ENCODE measurements around the gene AEBP2. TPM values are rescaled to one million over a fixed set of nuclear protein-coding genes. Genes with fewer than 3 reads are reported as not detected.

Gene AEBP2
- total and polyA plus RNA-seq, 2 experiments from 2014 or later = 12.4 to 22.5 TPM

- Histone ChIP-seq H3K4me1 (ENCODE audit: insufficient read depth) (no peaks in the 10 kb centered on the region), H2AFZ (no peak overlapping the region), H3K9me2 (replicated peaks; ENCODE audit: insufficient read depth) (no peaks in the 10 kb centered on the region), H3K27me3 (no peaks in the 10 kb centered on the region), H3K9me3 (ENCODE audit: low read depth) (peaks cover 11% of the 10 kb centered on the region), H3K36me3 (replicated peaks; ENCODE audit: insufficient read depth, low read depth) (peaks cover 12% of the 10 kb centered on the region), H3K79me2 (peaks cover 98% of the 10 kb centered on the region), H3K4me2 (no peak overlapping the region), H3K27ac (no peak overlapping the region), H4K20me1 (ENCODE audit: insufficient read depth, poor library complexity, severe bottlenecking) (no peaks in the 10 kb centered on the region), H3K4me3 (no peak overlapping the region)
- DNase-seq (ENCODE audit: low spot score) = no peak
- TF ChIP-seq EZH2 (IDR thresholded peaks at IDR 0.05; ENCODE audit: borderline replicate concordance) (no peak), CTCF (IDR thresholded peaks at IDR 0.05; ENCODE audit: poor library complexity) (no peak), EZH2phosphoT487 (IDR thresholded peaks at IDR 0.05; ENCODE audit: low read depth, severe bottlenecking, unreplicated experiment) (no peak)
- WGBS (ENCODE audit: low lambda C conversion rate, missing lambda C conversion rate) = 95% methylated on average over 4 of the region's 4 CpGs
Measured at GRCh38 chr12:19483727-19484126, 44.4 kb downstream of the AEBP2 start.

DNA sequence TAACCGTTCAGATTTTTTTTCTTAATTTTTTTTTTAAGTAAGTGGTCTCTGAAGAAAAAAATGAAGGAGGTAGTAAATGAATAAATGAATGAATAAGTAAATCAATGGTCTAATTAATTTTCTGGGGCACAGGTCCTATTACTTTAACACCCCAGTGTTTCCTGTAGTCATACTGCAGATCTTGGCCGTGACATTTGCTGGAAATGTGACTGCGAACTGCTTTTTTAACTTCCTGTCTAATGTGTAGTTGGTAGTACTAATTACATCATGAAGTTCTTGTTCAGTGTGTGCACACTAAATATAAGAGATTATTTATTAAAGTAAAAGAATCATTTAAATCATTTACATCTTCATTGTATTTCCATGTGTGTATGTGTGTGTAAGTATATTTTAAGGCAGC is 45.4 kb downstream of the AEBP2 start:
- Histone ChIP-seq H3K4me1 (ENCODE audit: insufficient read depth) (no peaks in the 10 kb centered on the region), H3K9me3 (ENCODE audit: low read depth) (peaks cover 10% of the 10 kb centered on the region), H3K4me3 (no peak overlapping the region), H4K20me1 (ENCODE audit: insufficient read depth, poor library complexity, severe bottlenecking) (no peaks in the 10 kb centered on the region), H3K36me3 (replicated peaks; ENCODE audit: insufficient read depth, low read depth) (peaks cover 10% of the 10 kb centered on the region), H2AFZ (no peak overlapping the region), H3K79me2 (peaks cover 98% of the 10 kb centered on the region), H3K9me2 (replicated peaks; ENCODE audit: insufficient read depth) (no peaks in the 10 kb centered on the region), H3K27ac (no peak overlapping the region), H3K27me3 (no peaks in the 10 kb centered on the region), H3K4me2 (no peak overlapping the region)
- no peak for DNase-seq (ENCODE audit: low spot score)
- 97% methylated on average over 3 of the region's 3 CpGs for WGBS (ENCODE audit: low lambda C conversion rate, missing lambda C conversion rate)
- TF ChIP-seq EZH2phosphoT487 (IDR thresholded peaks at IDR 0.05; ENCODE audit: low read depth, severe bottlenecking, unreplicated experiment) (no peak), EZH2 (IDR thresholded peaks at IDR 0.05; ENCODE audit: borderline replicate concordance) (no peak), CTCF (IDR thresholded peaks at IDR 0.05; ENCODE audit: poor library complexity) (no peak)

GRCh38 chr12:19485240-19485639 is 45.9 kb downstream of the AEBP2 start:
- no peaks in the 10 kb centered on the region for H3K9me2 ChIP-seq (replicated peaks; ENCODE audit: insufficient read depth)
- no peak overlapping the region for H3K4me2 ChIP-seq
- H2AFZ ChIP-seq = no peak overlapping the region
- H3K4me1 ChIP-seq (ENCODE audit: insufficient read depth) = no peaks in the 10 kb centered on the region
- TF ChIP-seq CTCF (IDR thresholded peaks at IDR 0.05; ENCODE audit: poor library complexity) (no peak), EZH2 (IDR thresholded peaks at IDR 0.05; ENCODE audit: borderline replicate concordance) (no peak), EZH2phosphoT487 (IDR thresholded peaks at IDR 0.05; ENCODE audit: low read depth, severe bottlenecking, unreplicated experiment) (no peak)
- no peaks in the 10 kb centered on the region for H3K27me3 ChIP-seq
- H4K20me1 ChIP-seq (ENCODE audit: insufficient read depth, poor library complexity, severe bottlenecking) = peaks cover 3% of the 10 kb centered on the region
- peaks cover 97% of the 10 kb centered on the region for H3K79me2 ChIP-seq
- 83% methylated on average over 6 of the region's 6 CpGs for WGBS (ENCODE audit: low lambda C conversion rate, missing lambda C conversion rate)
- H3K36me3 ChIP-seq (replicated peaks; ENCODE audit: insufficient read depth, low read depth) = peaks cover 5% of the 10 kb centered on the region
- no peak overlapping the region for H3K4me3 ChIP-seq
- peaks cover 5% of the 10 kb centered on the region for H3K9me3 ChIP-seq (ENCODE audit: low read depth)
- DNase-seq (ENCODE audit: low spot score) = no peak
- H3K27ac ChIP-seq = no peak overlapping the region

DNA sequence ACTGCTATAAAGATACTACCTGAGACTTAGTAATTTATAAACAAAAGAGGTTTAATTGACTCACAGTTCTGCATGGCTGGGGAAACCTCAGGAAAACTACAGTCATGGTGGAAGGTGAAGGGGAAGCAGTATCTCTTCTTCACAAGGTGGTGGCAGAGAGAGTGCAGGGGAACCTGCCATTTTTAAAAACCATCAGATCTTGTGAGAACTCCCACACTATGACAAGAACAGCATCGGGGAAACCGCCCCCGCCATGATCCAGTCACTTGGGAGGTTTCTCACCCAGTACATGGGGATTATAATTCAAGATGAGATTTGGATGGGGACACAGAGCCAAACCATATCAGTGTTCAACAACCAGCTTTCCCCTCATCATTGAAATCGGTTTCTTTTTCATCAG is 49.9 kb downstream of the AEBP2 start:
- no peak overlapping the region for H3K4me3 ChIP-seq
- TF ChIP-seq CTCF (IDR thresholded peaks at IDR 0.05; ENCODE audit: poor library complexity) (no peak), EZH2phosphoT487 (IDR thresholded peaks at IDR 0.05; ENCODE audit: low read depth, severe bottlenecking, unreplicated experiment) (no peak), EZH2 (IDR thresholded peaks at IDR 0.05; ENCODE audit: borderline replicate concordance) (no peak)
- no peak overlapping the region for H3K4me2 ChIP-seq
- H3K79me2 ChIP-seq = peaks cover 95% of the 10 kb centered on the region
- no peak for DNase-seq (ENCODE audit: low spot score)
- no peaks in the 10 kb centered on the region for H3K4me1 ChIP-seq (ENCODE audit: insufficient read depth)
- 92% methylated on average over 4 of the region's 4 CpGs for WGBS (ENCODE audit: low lambda C conversion rate, missing lambda C conversion rate)
- no peaks in the 10 kb centered on the region for H3K27me3 ChIP-seq
- peaks cover 3% of the 10 kb centered on the region for H4K20me1 ChIP-seq (ENCODE audit: insufficient read depth, poor library complexity, severe bottlenecking)
- H3K9me2 ChIP-seq (replicated peaks; ENCODE audit: insufficient read depth) = no peaks in the 10 kb centered on the region
- no peaks in the 10 kb centered on the region for H3K9me3 ChIP-seq (ENCODE audit: low read depth)
- no peaks in the 10 kb centered on the region for H3K36me3 ChIP-seq (replicated peaks; ENCODE audit: insufficient read depth, low read depth)
- H3K27ac ChIP-seq = no peak overlapping the region
- no peak overlapping the region for H2AFZ ChIP-seq
